UCSD-AML1 (cell line): Measurements from ENCODE around the gene TEX2.

Experiments used
- DNase-seq: peaks from one replicate; lab custom pipeline; 2025; ENCODE audit not compliant: unreplicated experiment; lab: John Stamatoyannopoulos, UW

The TEX2 gene

GRCh38 chr17:64147110-64148016 is 115.7 kb downstream of the TEX2 start:
- DNase-seq = no peak

GRCh38 chr17:64146418-64147109 is 116.5 kb downstream of the TEX2 start:
- peak; percentile 69 for DNase-seq

- DNase-seq = peak; percentile 93
Measured at GRCh38 chr17:64145751-64146417, 117.2 kb downstream of the TEX2 start.

GRCh38 chr17:64145375-64145750 is 117.7 kb downstream of the TEX2 start:
- no peak for DNase-seq

GRCh38 chr17:64139542-64139941 is 123.5 kb downstream of the TEX2 start:
- no peak for DNase-seq

GRCh38 chr17:64138441-64138840 is 124.6 kb downstream of the TEX2 start:
- no peak for DNase-seq

- DNase-seq = no peak
Measured at GRCh38 chr17:64135000-64135399, 128.1 kb downstream of the TEX2 start.

GRCh38 chr17:64134216-64134970 is 128.7 kb downstream of the TEX2 start:
- DNase-seq = no peak

GRCh38 chr17:64133546-64134215 is 129.4 kb downstream of the TEX2 start:
- DNase-seq = peak; percentile 20

GRCh38 chr17:64131606-64132270 is 131.3 kb downstream of the TEX2 start:
- DNase-seq = no peak

- no peak for DNase-seq
Measured at GRCh38 chr17:64130559-64131001, 132.5 kb downstream of the TEX2 start.

GRCh38 chr17:64129765-64130558 is 133.1 kb downstream of the TEX2 start, which contains the start of gene ERN1:
ERN1 (minus strand) TSS chr17:64130144; CDS start chr17:64130029, 115 bp downstream.
- DNase-seq = peak; percentile 93

GRCh38 chr17:64129515-64129764 is 133.6 kb downstream of the TEX2 start:
- no peak for DNase-seq

- DNase-seq = peak; percentile 48
Measured at GRCh38 chr17:64128787-64129514, 134.1 kb downstream of the TEX2 start.

- DNase-seq = no peak
Measured at GRCh38 chr17:64126918-64127317, 136.1 kb downstream of the TEX2 start.

GRCh38 chr17:64125937-64126336 is 137.1 kb downstream of the TEX2 start:
- no peak for DNase-seq

GRCh38 chr17:64124609-64125008 is 138.5 kb downstream of the TEX2 start:
- no peak for DNase-seq

GRCh38 chr17:64123114-64123513 is 139.9 kb downstream of the TEX2 start:
- no peak for DNase-seq
